SKM-1 (cell line): ENCODE measurements around the gene SYF2.
"Not testable (repeated sequence)": the region's sequence is repeated elsewhere in the genome, so short reads cannot be mapped to it uniquely, and the experiment has no call there.

ENCODE experiments used
- DNase-seq: peaks from one replicate; lab custom pipeline; 2025; ENCODE audit not compliant: unreplicated experiment; lab: John Stamatoyannopoulos, UW

SYF2 gene

GRCh38 chr1:25246600-25247023 lies 14.3 kb upstream of the SYF2 start:
- no peak for DNase-seq

GRCh38 chr1:25245809-25246599 lies 13.7 kb upstream of the SYF2 start:
- no peak for DNase-seq

- no peak for DNase-seq
These were observed 13.1 kb upstream of the SYF2 start for GRCh38 chr1:25245393-25245792.

GRCh38 chr1:25243907-25244306 lies 11.6 kb upstream of the SYF2 start:
- no peak for DNase-seq

GRCh38 chr1:25239681-25240541 lies 7.6 kb upstream of the SYF2 start:
- peak; percentile 73 for DNase-seq

- no peak for DNase-seq
These were observed 5.7 kb upstream of the SYF2 start for GRCh38 chr1:25238046-25238445.

GRCh38 chr1:25236261-25236660 lies 4.0 kb upstream of the SYF2 start:
- not testable (repeated sequence) for DNase-seq

- DNase-seq: not testable (repeated sequence)
These were observed 3.1 kb upstream of the SYF2 start for GRCh38 chr1:25235411-25235810.

GRCh38 chr1:25232866-25233784 lies 823 bp upstream of the SYF2 start:
- DNase-seq: peak; percentile 90

GRCh38 chr1:25223471-25223870 lies 8.8 kb downstream of the SYF2 start:
- DNase-seq: no peak

- no peak for DNase-seq
These were observed 9.7 kb downstream of the SYF2 start for GRCh38 chr1:25222606-25223005.

- DNase-seq: no peak
These were observed 11.6 kb downstream of the SYF2 start for GRCh38 chr1:25220666-25221065.

- no peak for DNase-seq
These were observed 12.5 kb downstream of the SYF2 start for GRCh38 chr1:25219661-25220251.

GRCh38 chr1:25217598-25218232 lies 14.6 kb downstream of the SYF2 start:
- no peak for DNase-seq

- DNase-seq: no peak
These were observed 15.3 kb downstream of the SYF2 start for GRCh38 chr1:25217015-25217414.

GRCh38 chr1:25216123-25216522 lies 16.2 kb downstream of the SYF2 start:
- no peak for DNase-seq

- no peak for DNase-seq
These were observed 19.6 kb downstream of the SYF2 start for GRCh38 chr1:25212725-25213124.

GRCh38 chr1:25210728-25211127 lies 21.6 kb downstream of the SYF2 start:
- DNase-seq: no peak

- no peak for DNase-seq
These were observed 22.8 kb downstream of the SYF2 start for GRCh38 chr1:25209516-25209915.

GRCh38 chr1:25208561-25209222 lies 23.6 kb downstream of the SYF2 start:
- no peak for DNase-seq
